Retina (tissue), 1 donor: ENCODE results near the gene DTX1.

ENCODE experiments used
- DNase-seq: peaks from one replicate; pipeline ENCODE4 v3.0.0-alpha.2; 2016

Gene DTX1

DNA sequence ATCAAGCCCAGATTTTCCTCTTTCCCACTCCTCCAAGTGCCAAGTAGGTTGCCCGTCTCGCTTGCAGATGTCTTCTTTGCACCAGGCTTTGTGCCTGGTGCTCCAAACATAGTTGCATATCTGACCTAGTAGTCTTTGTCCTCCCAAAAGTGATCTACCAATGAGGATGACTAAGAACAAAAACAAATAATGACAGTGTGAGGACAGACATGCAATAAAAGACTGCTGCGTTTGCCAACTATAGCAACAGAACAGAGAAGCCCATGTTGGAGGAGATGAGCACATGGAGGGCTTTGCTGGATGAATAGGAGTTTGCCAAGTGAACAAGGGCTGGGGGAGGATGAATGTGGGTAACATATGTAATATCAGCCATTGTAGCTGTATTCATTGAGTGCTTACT is 15.6 kb downstream of the DTX1 start:
- DNase-seq: no peak

DNA sequence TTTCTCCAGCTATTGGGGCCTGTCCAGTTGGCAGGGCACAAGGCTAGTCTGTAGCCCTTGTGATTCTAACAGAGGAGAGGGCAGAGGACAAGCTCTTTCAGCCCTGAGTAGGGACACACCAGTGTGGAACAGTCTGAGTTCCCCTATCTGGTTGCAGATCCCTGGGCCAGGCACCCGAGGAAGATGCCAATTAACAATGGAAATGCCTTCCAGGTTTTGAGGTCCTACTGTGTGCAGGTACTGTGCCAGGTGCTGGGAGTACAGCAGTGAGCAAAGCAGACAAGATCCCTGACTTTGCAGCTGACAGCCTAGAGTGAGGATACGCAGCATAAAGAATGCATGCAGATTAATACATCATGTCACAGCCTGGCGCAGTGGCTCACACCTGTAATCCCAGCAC is 17.1 kb downstream of the DTX1 start:
- no peak for DNase-seq

DNA sequence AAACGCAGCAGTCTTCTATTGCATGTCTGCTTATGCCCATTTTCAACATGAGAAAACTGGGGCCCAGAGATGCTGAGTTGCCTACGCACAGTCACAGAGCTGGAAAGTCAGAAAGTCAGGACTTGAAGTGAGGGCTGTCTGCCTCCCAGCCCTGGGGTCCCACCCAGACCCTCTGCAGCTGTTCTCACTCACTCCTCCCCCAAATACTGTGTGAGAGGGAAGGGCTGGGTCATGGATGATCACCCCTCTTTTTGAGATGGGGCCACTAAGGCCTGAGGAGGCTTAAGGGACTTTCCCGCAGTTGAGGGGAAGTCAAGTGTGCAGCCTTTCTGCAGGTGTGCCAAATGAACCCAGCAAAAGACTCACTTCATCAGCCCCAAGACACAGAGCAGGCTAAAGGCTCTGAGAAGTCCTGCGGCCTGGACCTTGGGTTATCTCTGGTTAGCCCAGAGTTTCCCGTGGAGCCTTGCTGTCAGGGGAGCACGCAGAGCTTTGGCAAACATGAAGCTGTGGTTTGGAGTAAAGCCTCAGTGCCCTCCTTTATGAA is 18.7 kb downstream of the DTX1 start:
- DNase-seq: no peak

DNA sequence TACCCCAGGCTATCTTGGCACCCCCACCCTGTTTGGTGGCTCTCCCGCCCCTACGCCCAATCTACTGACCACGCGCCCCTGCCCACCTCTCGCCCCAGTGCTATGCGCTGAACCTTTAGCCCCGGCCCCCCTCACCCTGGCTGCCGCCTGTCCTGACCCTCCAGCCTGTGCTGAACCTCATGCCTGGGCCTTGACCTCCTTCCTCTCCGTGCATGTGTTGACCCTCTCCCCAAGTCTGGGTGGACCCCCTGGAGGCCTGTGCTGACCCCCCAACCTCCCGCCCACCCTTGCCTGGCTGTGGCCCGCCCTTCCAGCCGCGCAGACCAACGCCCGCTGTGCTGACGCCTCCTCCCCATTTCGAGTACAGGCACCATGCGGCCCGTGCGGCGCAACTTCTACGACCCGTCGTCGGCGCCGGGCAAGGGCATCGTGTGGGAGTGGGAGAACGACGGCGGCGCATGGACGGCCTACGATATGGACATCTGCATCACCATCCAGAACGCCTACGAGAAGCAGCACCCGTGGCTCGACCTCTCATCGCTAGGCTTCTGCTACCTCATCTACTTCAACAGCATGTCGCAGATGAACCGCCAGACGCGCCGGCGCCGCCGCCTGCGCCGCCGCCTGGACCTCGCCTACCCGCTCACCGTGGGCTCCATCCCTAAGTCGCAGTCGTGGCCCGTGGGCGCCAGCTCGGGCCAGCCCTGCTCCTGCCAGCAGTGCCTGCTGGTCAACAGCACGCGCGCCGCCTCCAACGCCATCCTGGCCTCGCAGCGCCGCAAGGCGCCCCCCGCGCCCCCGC is 20.7 kb downstream of the DTX1 start:
- DNase-seq: no peak

DNA sequence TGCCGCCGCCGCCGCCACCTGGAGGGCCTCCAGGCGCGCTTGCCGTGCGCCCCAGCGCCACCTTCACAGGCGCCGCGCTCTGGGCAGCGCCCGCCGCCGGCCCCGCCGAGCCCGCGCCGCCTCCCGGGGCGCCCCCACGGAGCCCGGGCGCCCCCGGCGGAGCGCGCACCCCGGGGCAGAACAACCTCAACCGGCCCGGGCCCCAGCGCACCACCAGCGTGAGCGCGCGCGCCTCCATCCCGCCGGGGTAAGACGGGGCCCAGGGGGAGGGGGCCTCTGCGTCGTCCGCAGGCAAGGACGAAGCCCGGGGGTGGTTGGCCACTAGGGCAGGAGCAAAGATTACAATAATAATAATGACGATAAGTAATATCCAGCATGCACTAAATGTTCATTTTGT is 21.3 kb downstream of the DTX1 start:
- DNase-seq: no peak

DNA sequence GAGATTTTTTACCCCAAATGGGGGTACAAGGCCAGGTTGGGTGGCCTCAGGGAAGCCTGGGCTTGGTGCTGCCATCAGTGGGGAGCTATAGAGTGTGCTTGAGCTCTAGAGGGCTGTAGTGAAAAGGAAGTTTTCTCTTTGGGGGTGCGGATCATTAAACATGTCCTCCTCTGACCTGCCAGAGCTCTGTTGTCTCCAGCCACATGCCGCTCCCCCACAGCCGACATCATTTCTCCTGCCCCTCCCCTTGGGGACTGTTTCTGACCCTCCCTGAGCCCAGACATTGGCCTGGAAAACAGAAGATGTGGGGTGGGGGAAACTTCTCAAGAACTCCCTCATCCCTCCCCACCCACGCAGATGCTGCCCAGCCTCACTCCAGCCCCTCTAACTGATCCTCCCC is 25.3 kb downstream of the DTX1 start:
- no peak for DNase-seq

DNA sequence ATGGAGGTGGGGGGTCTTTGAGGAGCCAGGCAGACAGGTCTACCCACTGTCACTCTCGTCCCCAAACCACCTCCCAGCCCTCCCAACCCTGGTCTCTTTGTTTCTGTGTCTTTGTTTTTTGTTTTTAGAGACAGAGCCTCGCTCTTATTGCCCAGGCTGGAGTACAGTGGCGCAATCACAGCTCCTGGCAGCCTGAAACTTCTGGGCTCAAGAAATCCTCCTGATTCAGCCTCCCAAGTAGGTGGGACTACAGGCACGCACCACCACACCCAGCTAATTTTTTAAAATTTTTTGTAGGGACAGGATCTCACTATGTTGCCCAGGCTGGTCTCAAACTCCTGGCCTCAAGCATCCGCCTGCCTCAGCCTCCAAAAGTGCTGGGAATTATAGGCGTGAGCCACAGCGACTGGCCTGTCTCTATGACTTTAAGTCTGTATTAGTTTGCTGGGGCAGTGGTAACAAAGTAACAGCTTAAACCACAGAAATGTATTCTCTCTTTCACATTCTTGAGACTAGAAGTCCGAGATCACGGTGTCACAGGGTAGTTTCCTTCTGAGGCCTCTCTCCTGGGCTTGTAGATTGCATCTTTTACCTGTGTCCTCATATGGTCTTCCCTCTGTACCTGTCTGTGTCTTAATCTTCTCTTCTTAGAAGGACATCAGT is 26.1 kb downstream of the DTX1 start:
- no peak for DNase-seq

DNA sequence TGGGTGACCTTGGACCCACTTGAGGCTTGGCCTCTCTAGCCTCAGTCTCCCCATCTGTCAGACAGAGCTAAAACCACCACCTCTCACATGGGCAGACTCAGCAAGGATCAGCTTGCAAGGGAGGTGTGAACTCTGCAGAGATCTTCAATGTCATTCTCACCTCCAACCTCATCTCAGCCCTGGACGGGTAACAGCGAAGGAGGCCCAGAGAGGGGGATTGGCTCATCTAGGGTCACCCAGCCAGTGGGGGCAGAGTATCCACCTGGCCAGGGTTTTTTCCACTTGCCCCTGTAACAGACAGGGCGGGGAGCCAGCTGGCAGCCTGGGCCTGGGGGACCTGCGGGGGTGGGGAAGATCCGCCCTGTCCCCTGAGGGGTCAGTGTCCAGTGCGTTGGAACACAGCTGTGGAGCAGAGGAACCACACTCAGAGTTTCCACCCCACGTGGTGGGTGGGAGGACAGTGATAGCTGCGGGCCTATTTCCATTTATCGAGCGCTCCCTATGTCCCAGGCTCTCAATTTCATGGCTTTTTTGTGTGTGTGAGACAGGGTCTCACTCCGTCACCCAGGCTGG is 27.4 kb downstream of the DTX1 start:
- DNase-seq: no peak

DNA sequence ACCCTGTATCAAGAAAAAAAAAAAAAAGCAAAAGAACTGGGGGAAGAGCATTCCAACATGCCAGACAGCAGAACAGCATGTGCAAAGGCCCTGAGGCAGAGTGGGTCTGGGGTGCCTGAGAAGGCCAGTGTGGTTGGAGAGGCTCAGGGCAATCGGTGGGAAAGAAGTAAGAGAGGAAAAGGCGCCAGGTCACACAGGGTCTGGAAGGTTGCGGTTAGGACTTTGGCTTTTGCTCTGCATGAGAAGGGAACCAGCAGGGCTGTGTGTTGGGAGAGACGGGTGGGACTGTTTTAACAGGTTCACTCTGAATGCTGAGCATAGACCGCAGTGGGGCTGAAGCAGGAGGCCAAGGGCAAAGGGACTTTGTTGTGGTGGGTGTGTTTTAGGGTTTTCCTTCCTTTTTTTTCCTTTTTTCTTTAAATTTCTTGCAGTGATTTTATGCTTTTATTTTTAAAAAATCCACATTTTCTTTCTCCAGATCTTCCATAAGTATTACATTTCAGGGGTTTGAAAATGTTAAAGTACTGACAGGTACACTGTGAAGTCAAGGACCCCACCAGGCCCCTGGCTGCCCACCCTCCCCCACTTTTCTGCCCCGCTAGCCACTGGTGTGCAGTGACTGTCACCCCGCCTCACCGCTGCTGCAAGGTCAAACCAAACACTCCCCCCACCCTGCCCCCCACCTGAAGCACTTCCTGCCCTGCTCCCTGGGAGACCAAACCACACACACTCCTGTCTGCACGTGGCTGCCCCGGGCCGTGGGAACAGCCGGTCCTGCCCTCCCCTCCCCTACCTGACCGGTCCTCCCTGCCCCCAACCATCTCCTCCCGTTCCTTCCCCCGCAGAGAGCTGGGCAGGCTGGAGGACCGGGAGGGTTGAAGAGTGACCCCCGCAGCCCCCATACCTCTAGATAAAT is 30.0 kb downstream of the DTX1 start:
- no peak for DNase-seq

DNA sequence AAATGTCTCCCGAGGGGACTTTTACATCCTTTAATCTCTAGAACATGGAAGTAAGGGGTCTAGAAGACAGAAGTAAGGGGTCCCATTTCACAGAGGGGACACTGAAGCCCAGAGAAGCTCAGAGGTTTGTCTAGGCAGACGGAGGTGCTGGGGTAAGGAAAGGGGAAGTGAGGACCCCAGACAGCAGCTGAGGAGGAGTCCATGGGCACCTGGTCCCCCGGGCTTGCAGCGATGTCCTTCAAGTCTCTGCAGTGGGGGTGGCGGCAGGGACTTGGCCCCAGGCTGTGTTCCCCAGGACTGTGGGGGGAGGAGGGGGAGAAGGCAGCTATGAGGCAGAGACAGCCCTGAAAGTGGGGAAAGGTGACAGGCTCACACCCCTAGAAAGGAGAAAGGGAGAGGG is 30.7 kb downstream of the DTX1 start:
- DNase-seq: no peak

DNA sequence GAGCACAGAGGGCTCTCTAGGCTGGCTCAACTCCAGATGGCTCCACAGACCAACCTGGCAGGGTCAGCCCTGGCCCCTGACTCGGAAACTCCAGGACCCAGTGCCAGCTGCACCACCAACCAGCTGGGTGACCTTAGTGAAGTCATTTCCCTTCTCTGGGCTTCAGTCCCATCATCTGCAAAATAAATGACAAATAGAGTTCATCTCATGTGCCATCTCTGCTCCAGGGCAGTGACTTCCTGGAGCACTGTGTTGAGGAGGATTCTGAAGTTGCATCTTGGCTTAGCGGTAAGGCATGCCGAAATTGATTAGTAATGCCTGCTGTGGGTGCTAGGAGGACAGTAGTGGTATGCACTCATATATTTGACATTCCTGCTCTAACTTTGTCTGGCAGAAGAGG is 31.5 kb downstream of the DTX1 start:
- DNase-seq: no peak

DNA sequence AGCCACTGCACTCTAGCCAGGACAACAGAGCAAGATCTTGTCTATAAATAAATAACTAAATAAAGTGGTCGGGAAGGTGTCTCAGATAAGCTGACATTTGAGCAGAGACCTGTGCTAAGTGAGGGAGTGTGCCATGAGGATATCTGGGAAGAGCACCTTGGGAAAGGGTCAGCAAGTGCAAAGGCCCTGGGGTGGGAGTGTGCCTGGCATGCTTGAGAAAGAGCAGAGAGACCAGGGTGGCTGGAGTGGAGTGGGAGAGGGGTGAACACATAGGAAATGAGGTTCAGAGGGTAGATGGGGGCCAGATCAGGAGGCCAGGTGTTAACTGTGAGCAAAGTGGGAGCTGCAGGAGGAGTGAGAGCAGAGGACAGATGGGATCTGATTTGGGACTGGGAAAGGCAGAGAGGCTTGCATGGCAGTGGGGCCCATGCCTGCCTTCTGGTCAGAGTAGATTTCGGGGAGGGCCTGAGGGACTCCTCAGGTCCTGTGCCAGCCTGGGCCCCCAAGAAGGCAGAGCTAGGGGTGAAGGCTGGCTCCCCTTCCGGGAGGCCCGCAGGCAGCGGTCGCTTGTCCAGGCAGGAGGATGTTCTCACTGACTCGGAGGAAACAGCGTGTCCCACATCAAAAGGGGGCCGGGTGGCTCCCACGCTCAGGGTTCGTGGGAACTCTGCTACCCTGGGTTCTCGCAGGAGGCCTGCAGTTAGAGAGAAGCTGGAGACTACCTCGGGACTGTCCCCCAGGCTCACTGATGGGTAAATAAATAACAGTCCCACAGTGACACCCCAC is 32.6 kb downstream of the DTX1 start:
- DNase-seq: no peak

DNA sequence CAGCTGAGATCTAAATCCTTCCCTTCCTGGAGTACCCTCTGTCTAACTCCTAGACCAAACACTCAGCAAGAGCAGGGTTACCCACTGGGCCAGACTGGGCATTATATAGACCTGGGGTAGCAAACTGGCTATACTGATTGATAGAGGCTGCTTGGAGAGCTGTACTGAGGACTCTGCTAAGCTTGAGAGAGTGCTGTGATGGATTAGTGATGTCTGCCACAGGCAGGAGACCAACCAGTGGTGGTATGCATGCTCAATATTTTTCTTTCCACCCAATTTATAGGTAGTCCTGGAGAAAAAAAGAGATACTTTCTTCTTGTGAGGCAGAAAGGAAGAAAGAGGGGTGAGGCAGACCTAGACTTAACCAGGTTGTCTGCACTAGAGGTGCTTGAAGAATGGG is 33.3 kb downstream of the DTX1 start:
- DNase-seq: no peak

DNA sequence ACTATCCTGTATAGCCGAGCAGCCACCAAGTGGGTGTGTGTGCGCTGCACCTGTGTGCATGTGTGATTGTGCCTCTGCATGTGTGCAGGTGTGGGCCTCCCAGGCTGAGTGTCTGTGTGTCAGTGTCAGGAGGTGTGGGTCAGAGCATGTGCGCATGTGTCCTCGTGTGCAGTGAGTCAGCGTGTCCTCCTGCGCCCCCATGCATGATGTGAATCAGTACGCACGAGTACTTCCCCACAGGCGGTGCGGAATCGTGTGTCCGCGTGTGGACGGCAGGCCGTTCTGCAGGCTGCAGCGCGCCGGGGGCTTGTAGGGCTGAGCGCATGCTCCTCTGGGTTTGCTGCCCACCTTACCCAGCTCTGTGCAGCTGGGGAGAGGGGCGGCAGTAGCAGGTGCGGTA is 34.2 kb downstream of the DTX1 start:
- no peak for DNase-seq

DNA sequence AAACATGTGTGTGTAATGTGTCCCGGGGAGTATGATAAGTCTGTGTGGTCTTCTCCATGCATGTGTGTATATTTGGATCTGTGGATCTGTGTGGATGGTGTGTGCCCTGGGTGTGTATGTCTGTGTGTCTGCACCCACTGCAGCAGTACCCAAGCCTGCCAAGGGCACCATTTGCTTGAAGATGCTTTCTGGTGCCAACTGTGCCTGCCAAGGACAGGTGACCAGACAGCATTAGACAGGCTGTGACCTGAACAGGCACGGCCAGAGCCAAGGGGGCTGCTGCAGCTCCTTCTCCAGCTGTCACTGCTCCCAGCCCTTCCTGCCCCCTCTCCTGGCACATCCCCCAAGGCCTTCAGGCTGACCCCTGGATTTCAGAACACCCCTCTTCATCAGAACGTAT is 35.0 kb downstream of the DTX1 start:
- DNase-seq: no peak

DNA sequence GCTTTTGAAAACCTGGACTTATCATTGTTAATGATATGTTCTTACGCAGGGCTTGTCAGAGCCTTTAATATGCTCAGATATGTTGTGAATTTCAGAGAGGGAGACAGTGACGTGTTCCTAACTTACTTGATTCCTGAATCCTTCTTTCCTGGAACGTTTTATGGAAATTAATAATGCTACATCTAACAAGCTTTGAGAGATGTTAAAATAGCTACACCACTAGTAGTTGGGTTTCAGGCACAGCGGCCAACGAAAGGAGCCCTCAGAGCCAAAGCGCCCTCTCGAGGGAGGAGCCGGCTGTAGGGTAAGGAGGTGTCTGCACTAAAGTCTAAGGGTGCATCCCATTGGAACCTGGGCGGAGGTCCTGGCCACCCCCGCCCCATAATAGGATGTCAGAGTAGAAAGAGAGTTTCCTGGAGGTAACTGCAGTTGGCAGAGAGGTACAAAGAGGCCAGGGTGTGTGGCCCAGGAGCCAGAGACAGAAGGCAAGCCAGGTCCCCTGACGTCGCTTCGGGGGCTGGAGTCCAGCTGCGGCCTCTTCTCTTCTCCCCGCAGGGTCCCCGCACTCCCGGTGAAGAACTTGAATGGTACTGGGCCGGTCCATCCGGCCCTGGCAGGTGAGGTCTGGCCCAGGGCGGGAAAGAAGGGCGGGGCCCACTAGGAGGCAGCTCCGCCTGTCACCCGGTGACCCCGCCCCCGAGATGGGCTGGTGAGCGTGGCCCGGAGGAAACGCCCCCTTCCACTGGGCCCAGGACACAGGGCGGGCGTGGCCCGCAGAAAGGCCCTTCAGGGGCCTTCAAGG is 36.3 kb downstream of the DTX1 start:
- DNase-seq: no peak

DNA sequence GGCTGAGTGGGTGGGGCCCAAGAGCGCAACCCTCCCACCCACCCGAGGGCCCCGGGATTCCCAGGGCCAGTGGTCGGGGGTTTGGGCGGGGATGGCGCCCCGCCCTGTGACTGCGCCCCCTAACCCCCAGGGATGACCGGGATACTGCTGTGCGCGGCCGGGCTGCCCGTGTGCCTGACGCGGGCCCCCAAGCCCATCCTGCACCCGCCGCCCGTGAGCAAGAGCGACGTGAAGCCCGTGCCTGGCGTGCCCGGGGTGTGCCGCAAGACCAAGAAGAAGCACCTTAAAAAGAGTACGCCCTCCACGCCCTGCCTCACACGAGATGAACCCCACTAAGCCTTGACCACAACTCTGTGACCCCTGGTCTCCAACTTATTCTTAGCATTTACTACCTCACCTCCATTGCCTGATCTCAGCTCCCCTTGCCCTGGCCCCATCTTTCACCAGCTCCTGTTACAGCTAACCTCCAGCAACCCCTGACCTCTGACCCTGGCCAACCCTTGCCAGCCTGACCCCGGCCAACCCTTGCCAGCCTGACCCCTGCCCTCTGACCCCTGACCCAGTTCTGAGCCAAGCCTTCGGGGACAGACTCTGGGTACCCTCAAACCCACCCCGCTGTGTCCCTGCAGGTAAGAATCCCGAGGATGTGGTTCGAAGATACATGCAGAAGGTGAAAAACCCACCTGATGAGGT is 37.0 kb downstream of the DTX1 start:
- no peak for DNase-seq

DNA sequence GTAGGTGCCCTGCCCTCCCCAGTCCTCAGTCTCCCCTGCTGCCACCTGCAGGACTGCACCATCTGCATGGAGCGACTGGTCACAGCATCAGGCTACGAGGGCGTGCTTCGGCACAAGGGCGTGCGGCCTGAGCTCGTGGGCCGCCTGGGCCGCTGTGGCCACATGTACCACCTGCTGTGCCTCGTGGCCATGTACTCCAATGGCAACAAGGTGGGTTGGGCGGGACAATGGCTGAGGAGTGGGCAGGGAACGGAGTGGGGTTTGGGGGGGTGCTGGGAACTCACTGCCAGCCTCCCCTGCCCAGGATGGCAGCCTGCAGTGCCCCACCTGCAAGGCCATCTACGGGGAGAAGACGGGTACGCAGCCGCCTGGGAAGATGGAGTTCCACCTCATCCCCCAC is 38.2 kb downstream of the DTX1 start:
- no peak for DNase-seq

DNA sequence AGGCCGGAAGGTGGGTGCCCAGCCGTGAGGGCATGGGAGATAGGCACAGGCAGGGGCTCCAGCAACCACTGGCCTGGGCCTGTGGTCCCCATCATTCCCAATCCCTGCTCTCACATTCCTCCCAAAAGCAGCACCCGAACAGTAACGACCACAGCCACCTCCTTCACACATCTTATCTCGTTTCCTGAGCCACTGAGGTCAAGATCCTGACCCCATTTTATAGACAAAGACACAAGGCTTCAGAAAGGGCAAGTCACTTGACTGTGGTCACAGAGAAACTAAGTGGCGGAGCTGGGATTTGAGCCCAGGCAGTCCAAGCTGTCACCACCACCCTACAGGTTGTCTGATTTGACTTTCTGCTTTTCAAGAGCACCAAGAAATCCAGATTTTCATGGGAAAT is 38.9 kb downstream of the DTX1 start:
- no peak for DNase-seq

DNA sequence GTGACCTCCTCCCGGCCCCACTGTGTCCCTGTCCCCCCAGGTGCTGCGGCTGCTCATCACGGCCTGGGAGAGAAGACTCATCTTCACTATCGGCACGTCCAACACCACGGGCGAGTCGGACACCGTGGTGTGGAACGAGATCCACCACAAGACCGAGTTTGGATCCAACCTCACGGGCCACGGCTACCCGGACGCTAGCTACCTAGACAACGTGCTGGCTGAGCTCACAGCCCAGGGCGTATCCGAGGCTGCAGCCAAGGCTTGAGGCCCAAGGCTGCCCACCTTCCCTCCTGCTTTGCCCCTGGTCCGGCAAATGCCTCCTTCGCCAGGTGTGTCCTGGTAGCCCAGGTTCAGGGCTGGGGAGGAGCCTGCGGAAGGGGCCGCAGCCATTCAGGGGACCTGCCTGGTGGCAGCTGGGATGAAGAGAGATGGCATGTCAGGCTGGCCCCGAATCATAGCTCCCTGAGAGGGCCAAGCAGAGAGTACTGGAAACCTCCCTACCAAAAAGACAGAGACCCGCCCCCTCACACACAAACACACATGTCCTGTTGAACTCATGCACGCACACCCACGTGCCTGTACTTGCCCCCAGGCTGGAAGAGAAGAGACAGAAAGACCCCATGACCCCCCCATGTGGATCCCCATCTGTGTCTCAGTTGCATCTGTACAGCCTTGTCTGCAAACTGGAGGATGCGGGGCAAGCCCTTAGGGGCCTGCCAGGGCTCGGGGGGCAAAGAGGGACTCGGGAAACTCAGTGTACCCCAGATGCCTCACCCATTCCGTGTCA is 40.3 kb downstream of the DTX1 start:
- no peak for DNase-seq
